Measurements from ENCODE around the gene ECEL1.

Gene ECEL1

DNA sequence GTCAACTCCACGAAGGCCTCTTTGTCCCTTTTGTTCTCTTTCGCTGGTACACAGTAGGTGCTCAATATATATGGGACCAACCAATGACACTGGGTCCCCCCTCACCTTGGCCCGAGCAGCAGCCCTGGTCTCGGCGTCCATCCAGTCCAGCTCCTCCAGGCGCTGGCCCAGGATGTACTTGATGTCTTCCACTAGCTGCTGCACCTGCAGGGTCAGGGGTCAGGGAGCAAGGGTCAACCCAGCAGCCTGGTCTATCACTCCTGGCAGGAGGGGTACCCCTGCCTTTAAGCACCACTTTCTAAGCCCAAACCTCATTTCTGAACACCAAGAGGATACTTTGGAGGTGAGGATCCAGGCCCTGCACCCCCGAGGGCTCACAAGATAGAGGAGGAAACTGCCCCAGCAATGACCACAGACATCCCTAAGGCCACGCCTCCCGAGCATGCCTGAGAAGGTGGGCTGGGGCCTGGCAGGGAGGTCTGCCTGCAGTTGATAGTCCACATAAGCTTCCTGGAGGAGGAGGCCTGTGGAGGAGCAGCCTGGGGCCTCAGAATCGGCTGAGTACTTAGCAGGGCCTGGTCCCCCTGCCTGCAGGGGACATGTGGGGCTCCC lies 4.2 kb downstream of the ECEL1 start:
- Histone ChIP-seq H3K36me3 (ENCODE audit: control insufficient read depth in 2 of 2, insufficient read depth in 2 of 2, low read length in 2 of 2) (no peaks in the 10 kb centered on the region), H3K4me3 (ENCODE audit: low read length in 2 of 2) (no peak overlapping the region), H3K27me3 (ENCODE audit: control insufficient read depth in 2 of 2, insufficient read depth in 2 of 2, low read length in 2 of 2) (peaks cover 26 to 34% of the 10 kb centered on the region in 2 donors)

DNA sequence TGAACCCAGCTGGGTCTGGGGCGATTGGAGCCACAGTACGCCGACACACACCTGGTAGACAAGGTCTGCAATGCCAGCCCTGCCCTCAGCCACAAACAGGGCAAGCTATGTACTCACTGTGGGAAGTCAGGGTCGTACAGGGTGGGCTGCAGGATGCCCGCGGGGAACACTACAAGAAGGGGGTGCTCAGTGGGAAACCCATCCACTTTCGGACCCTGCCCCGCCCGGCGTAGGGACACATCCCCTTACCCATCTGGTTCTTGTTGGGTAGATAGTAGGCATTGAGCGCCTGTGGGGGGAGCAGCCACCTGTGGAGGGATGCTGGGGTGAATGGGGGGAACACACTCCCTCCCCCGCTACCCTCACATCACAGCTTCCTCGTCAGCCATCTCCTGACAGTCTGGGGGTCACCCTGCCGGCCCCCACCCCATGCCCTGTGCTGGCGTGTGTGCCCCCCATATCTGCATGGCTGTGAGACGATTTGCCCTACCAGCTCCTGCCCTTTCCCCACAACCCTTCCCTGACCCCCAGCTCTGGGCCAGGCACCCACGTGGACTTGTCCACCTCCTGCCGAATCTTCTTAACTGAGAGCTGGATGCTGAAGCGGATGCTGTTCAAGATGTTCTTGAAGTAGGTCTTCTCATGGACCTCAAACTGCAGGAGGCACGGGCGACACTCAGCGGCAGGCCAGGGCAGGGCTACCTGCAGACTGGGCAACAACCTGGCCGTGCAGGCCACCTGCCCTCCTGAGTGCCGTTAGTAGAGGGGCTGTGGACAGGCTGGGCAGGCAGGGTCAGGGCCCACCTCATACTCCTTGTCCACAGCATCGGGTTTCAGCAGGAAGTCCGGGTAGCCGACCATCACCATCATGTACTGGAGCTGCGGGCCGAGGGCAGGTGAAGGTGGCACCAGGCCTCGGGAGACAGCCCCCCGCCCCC lies 5.1 kb downstream of the ECEL1 start:
- H3K9me3 ChIP-seq (ENCODE audit: control insufficient read depth in 2 of 2, low read length in 2 of 2), result no peaks in the 10 kb centered on the region
- no peaks in the 10 kb centered on the region for H3K4me1 ChIP-seq (ENCODE audit: control insufficient read depth in 2 of 2, insufficient read depth in 2 of 2, low read length in 2 of 2)
- peaks cover 22 to 28% of the 10 kb centered on the region in 2 donors for H3K27me3 ChIP-seq (ENCODE audit: control insufficient read depth in 2 of 2, insufficient read depth in 2 of 2, low read length in 2 of 2)
- no peak overlapping the region for H3K4me3 ChIP-seq (ENCODE audit: low read length in 2 of 2)
- H3K36me3 ChIP-seq (ENCODE audit: control insufficient read depth in 2 of 2, insufficient read depth in 2 of 2, low read length in 2 of 2), result no peaks in the 10 kb centered on the region
- H3K27ac ChIP-seq (ENCODE audit: low read depth in 2 of 2, low read length in 2 of 2), result no peak overlapping the region
- no peak overlapping the region for H3K9ac ChIP-seq (ENCODE audit: low read depth in 1 of 2, low read length in 2 of 2)

More for the DNA sequence above, 4.2 kb downstream of the ECEL1 start:
- Histone ChIP-seq H3K9me3 (ENCODE audit: control insufficient read depth in 2 of 2, low read length in 2 of 2) (no peaks in the 10 kb centered on the region), H3K27ac (ENCODE audit: low read depth in 2 of 2, low read length in 2 of 2) (no peak overlapping the region), H3K4me1 (ENCODE audit: control insufficient read depth in 2 of 2, insufficient read depth in 2 of 2, low read length in 2 of 2) (no peaks in the 10 kb centered on the region), H3K9ac (ENCODE audit: low read depth in 1 of 2, low read length in 2 of 2) (no peak overlapping the region)

GRCh38 chr2:232481322-232482140 lies 6.1 kb downstream of the ECEL1 start:
- Histone ChIP-seq H3K27me3 (ENCODE audit: control insufficient read depth in 2 of 2, insufficient read depth in 2 of 2, low read length in 2 of 2) (peaks cover 16 to 21% of the 10 kb centered on the region in 2 donors), H3K36me3 (ENCODE audit: control insufficient read depth in 2 of 2, insufficient read depth in 2 of 2, low read length in 2 of 2) (no peaks in the 10 kb centered on the region), H3K9ac (ENCODE audit: low read depth in 1 of 2, low read length in 2 of 2) (no peak overlapping the region), H3K4me1 (ENCODE audit: control insufficient read depth in 2 of 2, insufficient read depth in 2 of 2, low read length in 2 of 2) (no peaks in the 10 kb centered on the region), H3K9me3 (ENCODE audit: control insufficient read depth in 2 of 2, low read length in 2 of 2) (no peaks in the 10 kb centered on the region), H3K4me3 (ENCODE audit: low read length in 2 of 2) (no peak overlapping the region), H3K27ac (ENCODE audit: low read depth in 2 of 2, low read length in 2 of 2) (no peak overlapping the region)

GRCh38 chr2:232480201-232481190 lies 7.1 kb downstream of the ECEL1 start:
- no peaks in the 10 kb centered on the region for H3K9me3 ChIP-seq (ENCODE audit: control insufficient read depth in 2 of 2, low read length in 2 of 2)
- H3K9ac ChIP-seq (ENCODE audit: low read depth in 1 of 2, low read length in 2 of 2), result no peak overlapping the region
- no peaks in the 10 kb centered on the region for H3K36me3 ChIP-seq (ENCODE audit: control insufficient read depth in 2 of 2, insufficient read depth in 2 of 2, low read length in 2 of 2)
- no peak overlapping the region for H3K4me3 ChIP-seq (ENCODE audit: low read length in 2 of 2)
- H3K27me3 ChIP-seq (ENCODE audit: control insufficient read depth in 2 of 2, insufficient read depth in 2 of 2, low read length in 2 of 2), result peaks cover 13 to 16% of the 10 kb centered on the region in 2 donors
- H3K27ac ChIP-seq (ENCODE audit: low read depth in 2 of 2, low read length in 2 of 2), result no peak overlapping the region
- H3K4me1 ChIP-seq (ENCODE audit: control insufficient read depth in 2 of 2, insufficient read depth in 2 of 2, low read length in 2 of 2), result no peaks in the 10 kb centered on the region

- no peak overlapping the region for H3K4me3 ChIP-seq (ENCODE audit: low read length in 2 of 2)
- H3K9me3 ChIP-seq (ENCODE audit: control insufficient read depth in 2 of 2, low read length in 2 of 2), result no peaks in the 10 kb centered on the region
- no peak overlapping the region for H3K27ac ChIP-seq (ENCODE audit: low read depth in 2 of 2, low read length in 2 of 2)
- no peak overlapping the region for H3K9ac ChIP-seq (ENCODE audit: low read depth in 1 of 2, low read length in 2 of 2)
- no peaks in the 10 kb centered on the region for H3K36me3 ChIP-seq (ENCODE audit: control insufficient read depth in 2 of 2, insufficient read depth in 2 of 2, low read length in 2 of 2)
- no peaks in the 10 kb centered on the region for H3K4me1 ChIP-seq (ENCODE audit: control insufficient read depth in 2 of 2, insufficient read depth in 2 of 2, low read length in 2 of 2)
- peaks cover 6 to 10% of the 10 kb centered on the region in 2 donors for H3K27me3 ChIP-seq (ENCODE audit: control insufficient read depth in 2 of 2, insufficient read depth in 2 of 2, low read length in 2 of 2)
Measured at GRCh38 chr2:232479341-232480200, 8.1 kb downstream of the ECEL1 start.

DNA sequence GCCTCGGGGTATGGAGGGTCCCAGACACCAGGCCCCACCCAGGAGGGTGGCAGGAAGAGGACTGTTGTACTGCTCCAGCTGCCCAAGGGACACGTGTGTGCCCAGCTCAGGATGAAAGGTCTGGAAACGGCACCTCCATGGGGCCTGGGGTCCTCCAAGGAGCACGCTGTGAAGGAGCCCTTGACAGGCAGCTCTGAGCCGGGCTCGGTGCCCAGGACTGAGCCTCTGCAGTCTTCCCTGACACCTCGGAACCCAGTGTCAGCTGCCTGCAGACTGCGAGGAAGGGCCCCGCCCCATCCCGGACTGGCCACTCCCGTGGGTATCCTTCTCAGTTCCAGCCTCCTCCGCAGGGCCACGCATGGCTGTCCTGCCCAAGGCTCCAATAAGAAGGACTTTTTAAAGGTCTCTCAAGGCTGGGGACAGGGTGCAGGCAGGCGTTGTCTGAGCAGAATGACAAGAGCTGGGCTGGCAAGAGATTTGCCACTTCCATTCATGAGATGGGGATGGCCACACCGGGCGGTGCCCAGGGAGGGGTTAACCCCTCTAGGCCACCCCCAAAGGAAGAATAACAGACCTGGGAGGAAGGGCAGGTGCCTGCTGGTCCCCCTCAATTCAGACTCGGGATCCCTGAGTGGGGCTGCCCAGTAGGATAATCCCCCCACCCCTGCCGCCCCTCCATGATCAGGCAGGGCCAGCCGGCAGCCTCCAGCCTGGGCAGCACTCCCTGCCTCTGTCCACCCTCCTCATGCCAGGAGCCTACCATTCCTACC lies 8.9 kb downstream of the ECEL1 start:
- Histone ChIP-seq H3K9me3 (ENCODE audit: control insufficient read depth in 2 of 2, low read length in 2 of 2) (no peaks in the 10 kb centered on the region), H3K27ac (ENCODE audit: low read depth in 2 of 2, low read length in 2 of 2) (no peak overlapping the region), H3K9ac (ENCODE audit: low read depth in 1 of 2, low read length in 2 of 2) (no peak overlapping the region), H3K27me3 (ENCODE audit: control insufficient read depth in 2 of 2, insufficient read depth in 2 of 2, low read length in 2 of 2) (peaks cover 2 to 5% of the 10 kb centered on the region in 2 donors), H3K4me3 (ENCODE audit: low read length in 2 of 2) (no peak overlapping the region), H3K4me1 (ENCODE audit: control insufficient read depth in 2 of 2, insufficient read depth in 2 of 2, low read length in 2 of 2) (no peaks in the 10 kb centered on the region), H3K36me3 (ENCODE audit: control insufficient read depth in 2 of 2, insufficient read depth in 2 of 2, low read length in 2 of 2) (no peaks in the 10 kb centered on the region)

DNA sequence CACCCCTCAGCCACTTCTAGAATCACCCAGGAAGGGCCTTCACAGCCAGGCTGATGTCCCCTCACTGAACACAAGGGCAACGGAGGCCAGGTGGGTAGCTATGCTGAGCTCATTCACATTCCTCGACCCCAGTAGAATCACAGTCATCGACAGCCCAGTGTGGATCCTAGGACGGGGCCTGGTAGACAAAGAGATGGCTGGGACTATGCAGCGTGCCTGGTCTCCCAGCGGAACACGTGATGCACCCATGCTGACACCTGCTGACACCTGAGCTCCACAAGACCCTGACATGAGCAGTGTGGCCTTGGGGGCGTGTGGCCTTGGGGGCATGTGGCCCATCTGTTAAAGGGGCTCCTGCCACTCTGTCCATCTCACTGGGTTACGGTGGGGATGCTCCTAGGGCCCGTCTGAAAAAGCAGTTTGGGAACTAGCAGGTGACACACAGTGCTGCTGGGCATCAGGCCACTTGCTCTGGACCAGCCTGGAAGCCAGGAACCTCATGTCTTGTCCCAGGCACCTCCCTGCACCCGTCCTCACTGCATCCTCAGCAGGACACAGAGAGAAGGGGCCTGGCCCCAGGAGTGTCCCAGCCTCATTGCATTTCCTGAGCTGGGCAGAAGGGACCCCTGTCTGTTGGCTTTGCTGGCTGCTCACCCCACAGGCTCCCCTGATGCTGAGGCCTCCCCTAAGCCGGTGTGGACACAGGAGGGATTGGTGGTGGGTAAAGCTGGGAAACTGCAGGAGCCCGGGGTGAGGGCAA lies 9.7 kb downstream of the ECEL1 start:
- H3K36me3 ChIP-seq (ENCODE audit: control insufficient read depth in 2 of 2, insufficient read depth in 2 of 2, low read length in 2 of 2), result no peaks in the 10 kb centered on the region
- no peak overlapping the region for H3K9ac ChIP-seq (ENCODE audit: low read depth in 1 of 2, low read length in 2 of 2)
- H3K4me1 ChIP-seq (ENCODE audit: control insufficient read depth in 2 of 2, insufficient read depth in 2 of 2, low read length in 2 of 2), result no peaks in the 10 kb centered on the region
- no peak overlapping the region for H3K4me3 ChIP-seq (ENCODE audit: low read length in 2 of 2)
- peaks cover 5% of the 10 kb centered on the region in 2 donors for H3K27me3 ChIP-seq (ENCODE audit: control insufficient read depth in 2 of 2, insufficient read depth in 2 of 2, low read length in 2 of 2)
- H3K9me3 ChIP-seq (ENCODE audit: control insufficient read depth in 2 of 2, low read length in 2 of 2), result no peaks in the 10 kb centered on the region
- no peak overlapping the region for H3K27ac ChIP-seq (ENCODE audit: low read depth in 2 of 2, low read length in 2 of 2)

DNA sequence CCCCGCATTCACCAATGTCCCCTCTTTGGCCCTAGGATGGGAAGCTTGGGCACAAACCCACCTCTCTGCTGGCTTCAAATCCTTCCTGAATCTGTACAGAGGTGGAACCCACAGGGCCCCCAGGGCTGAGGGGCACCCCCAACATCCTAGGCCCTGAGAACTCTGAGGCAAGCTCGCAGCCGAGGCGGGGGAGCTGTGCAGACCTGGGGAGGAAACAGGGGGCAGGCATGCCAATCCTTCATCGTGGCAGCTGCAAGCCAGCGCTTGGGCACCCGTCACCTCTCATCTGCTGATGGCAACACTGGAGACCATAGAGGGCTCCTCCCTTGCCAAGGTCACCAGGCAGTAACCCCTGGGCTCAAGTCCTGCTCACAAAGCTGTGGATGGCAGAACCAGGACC lies 10.8 kb downstream of the ECEL1 start:
- Histone ChIP-seq H3K9ac (ENCODE audit: low read depth in 1 of 2, low read length in 2 of 2) (no peak overlapping the region), H3K36me3 (ENCODE audit: control insufficient read depth in 2 of 2, insufficient read depth in 2 of 2, low read length in 2 of 2) (no peaks in the 10 kb centered on the region), H3K27me3 (ENCODE audit: control insufficient read depth in 2 of 2, insufficient read depth in 2 of 2, low read length in 2 of 2) (peaks cover 3 to 7% of the 10 kb centered on the region in 2 donors), H3K4me1 (ENCODE audit: control insufficient read depth in 2 of 2, insufficient read depth in 2 of 2, low read length in 2 of 2) (no peaks in the 10 kb centered on the region), H3K4me3 (ENCODE audit: low read length in 2 of 2) (no peak overlapping the region), H3K27ac (ENCODE audit: low read depth in 2 of 2, low read length in 2 of 2) (no peak overlapping the region), H3K9me3 (ENCODE audit: control insufficient read depth in 2 of 2, low read length in 2 of 2) (no peaks in the 10 kb centered on the region)
